Cardiac muscle cell (in vitro differentiated cells and primary cell): ENCODE data around the gene DPAGT1. TPM values are rescaled to one million over a fixed set of nuclear protein-coding genes. Genes with fewer than 3 reads are reported as not detected.

ENCODE experiments used
- DNase-seq, 2 donors: peaks; one replicate each; pipeline versions ENCODE4 v3.0.0 to v3.0.0-alpha.2; 2010 to 2017; ENCODE audit warnings: low read depth in 1 of 2, low spot score in 1 of 2
- H3K27ac ChIP-seq: fragments of 200-600 bp; sonication (generic); 2 replicates; pipeline ENCODE4 v1.5.1; 2016
- H3K27me3 ChIP-seq: fragments of 200-600 bp; sonication (generic); 2 replicates; pipeline ENCODE4 v1.6.0; 2016; ENCODE audit warnings: control low read depth
- H3K36me3 ChIP-seq: fragments of 200-600 bp; sonication (generic); 2 replicates; pipeline ENCODE4 v1.5.1; 2016; ENCODE audit warnings: control low read depth
- H3K4me1 ChIP-seq: fragments of 200-600 bp; sonication (generic); 2 replicates; pipeline ENCODE4 v1.8.1; 2017; ENCODE audit warnings: low read depth, mild to moderate bottlenecking, mixed run types
- H3K4me3 ChIP-seq: fragments of 200-600 bp; sonication (generic); 2 replicates; pipeline ENCODE4 v1.5.1; 2016; ENCODE audit warnings: mild to moderate bottlenecking
- H3K9me3 ChIP-seq: fragments of 200-600 bp; sonication (generic); 2 replicates; pipeline ENCODE4 v1.5.1; 2017; ENCODE audit warnings: low read depth, mild to moderate bottlenecking, control low read depth
- polyA plus RNA-seq: library from polyadenylated mRNA; unstranded; fragments of >200 nt; fragmentation: Nextera tagmentation; extraction: Ambion mirVana; gene quantifications from 2 replicates; pipeline ENCODE4 v1.2.1, GENCODE V29; 2016
- total RNA-seq: library from RNA; depleted of rRNA; stranded (reverse); fragments of >200 nt; gene quantifications from 2 replicates; pipeline ENCODE4 v1.2.3, GENCODE V29; 2016
- TF ChIP-seq, protein P1 (sequence below): IDR thresholded peaks from 2 replicates; pipeline ENCODE4 v1.5.1; 2012; ENCODE audit warnings: low read depth, mild to moderate bottlenecking, low read length

DPAGT1 gene
- total and polyA plus RNA-seq, 2 experiments from 2014 or later, result 36.0 to 57.9 TPM

DNA sequence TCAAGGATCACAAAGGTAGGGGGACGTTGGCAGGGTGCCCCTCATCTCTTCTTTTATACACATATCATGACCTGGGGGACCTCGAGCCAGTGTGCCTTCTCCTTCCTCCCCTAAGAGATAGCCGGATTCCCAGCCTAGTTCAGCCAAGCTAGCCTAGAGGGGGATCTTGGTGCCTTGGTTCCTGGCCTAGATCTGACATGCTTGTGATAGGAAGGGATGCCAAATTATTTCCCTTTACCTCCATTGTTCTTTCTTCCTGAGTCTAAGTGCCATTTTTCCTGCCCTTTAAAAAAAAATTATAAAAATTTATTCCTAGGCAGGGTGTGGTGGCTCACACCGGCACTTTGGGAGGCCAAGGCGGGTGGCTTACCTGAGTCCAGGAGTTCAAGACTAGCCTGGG lies 12.7 kb upstream of the DPAGT1 start:
- Histone ChIP-seq H3K27ac (no peak overlapping the region), H3K4me1 (no peaks in the 10 kb centered on the region), H3K4me3 (no peak overlapping the region), H3K27me3 (no peaks in the 10 kb centered on the region), H3K9me3 (no peaks in the 10 kb centered on the region), H3K36me3 (peaks cover 3% of the 10 kb centered on the region)
- TF ChIP-seq, protein P1, sequence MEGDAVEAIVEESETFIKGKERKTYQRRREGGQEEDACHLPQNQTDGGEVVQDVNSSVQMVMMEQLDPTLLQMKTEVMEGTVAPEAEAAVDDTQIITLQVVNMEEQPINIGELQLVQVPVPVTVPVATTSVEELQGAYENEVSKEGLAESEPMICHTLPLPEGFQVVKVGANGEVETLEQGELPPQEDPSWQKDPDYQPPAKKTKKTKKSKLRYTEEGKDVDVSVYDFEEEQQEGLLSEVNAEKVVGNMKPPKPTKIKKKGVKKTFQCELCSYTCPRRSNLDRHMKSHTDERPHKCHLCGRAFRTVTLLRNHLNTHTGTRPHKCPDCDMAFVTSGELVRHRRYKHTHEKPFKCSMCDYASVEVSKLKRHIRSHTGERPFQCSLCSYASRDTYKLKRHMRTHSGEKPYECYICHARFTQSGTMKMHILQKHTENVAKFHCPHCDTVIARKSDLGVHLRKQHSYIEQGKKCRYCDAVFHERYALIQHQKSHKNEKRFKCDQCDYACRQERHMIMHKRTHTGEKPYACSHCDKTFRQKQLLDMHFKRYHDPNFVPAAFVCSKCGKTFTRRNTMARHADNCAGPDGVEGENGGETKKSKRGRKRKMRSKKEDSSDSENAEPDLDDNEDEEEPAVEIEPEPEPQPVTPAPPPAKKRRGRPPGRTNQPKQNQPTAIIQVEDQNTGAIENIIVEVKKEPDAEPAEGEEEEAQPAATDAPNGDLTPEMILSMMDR, result no peak
- DNase-seq, result no peak

GRCh38 chr11:119113716-119114115 lies 12.1 kb upstream of the DPAGT1 start:
- no peak for DNase-seq
- H3K27me3 ChIP-seq, result no peaks in the 10 kb centered on the region
- H3K4me1 ChIP-seq, result no peaks in the 10 kb centered on the region
- peaks cover 3% of the 10 kb centered on the region for H3K36me3 ChIP-seq
- no peaks in the 10 kb centered on the region for H3K9me3 ChIP-seq
- no peak overlapping the region for H3K27ac ChIP-seq
- no peak overlapping the region for H3K4me3 ChIP-seq
- TF ChIP-seq, protein P1, result no peak

DNA sequence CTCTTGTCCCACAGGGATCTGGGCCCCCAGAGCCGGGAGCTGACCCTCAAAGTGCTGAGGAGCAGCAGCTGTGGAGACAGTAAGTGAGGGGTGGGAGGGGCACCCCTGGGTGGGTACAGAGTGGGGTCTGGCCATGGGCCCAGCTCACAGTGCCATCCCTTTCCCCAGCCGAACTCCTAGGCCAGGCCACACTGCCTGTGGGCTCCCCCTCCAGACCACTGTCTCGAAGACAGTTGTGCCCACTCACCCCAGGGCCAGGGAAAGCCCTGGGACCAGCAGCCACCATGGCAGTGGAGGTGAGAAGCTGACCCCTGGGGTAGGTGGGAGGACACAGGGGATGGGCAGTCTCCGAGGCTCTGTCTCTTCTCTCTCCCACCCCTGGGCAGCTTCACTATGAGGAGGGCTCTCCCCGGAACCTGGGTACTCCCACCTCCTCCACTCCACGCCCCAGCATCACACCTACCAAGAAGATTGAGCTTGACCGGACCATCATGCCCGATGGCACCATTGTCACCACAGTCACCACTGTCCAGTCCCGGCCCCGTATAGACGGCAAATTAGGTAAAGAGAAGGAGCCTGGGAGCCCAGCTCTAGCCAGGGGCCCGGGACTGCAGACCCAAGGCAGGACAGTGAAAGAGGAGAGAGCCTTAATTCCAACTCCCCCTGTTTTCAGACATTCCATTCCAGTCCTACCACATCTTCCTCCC lies 10.8 kb upstream of the DPAGT1 start:
- Histone ChIP-seq H3K4me3 (no peak overlapping the region), H3K36me3 (peaks cover 3% of the 10 kb centered on the region), H3K27ac (no peak overlapping the region), H3K4me1 (no peaks in the 10 kb centered on the region), H3K9me3 (no peaks in the 10 kb centered on the region), H3K27me3 (no peaks in the 10 kb centered on the region)
- no peak for DNase-seq
- TF ChIP-seq, protein P1, result no peak

- no peak overlapping the region for H3K27ac ChIP-seq
- no peak overlapping the region for H3K4me3 ChIP-seq
- no peak for DNase-seq
- peaks cover 2% of the 10 kb centered on the region for H3K4me1 ChIP-seq
- no peaks in the 10 kb centered on the region for H3K9me3 ChIP-seq
- peaks cover 3% of the 10 kb centered on the region for H3K36me3 ChIP-seq
- H3K27me3 ChIP-seq, result no peaks in the 10 kb centered on the region
- TF ChIP-seq, protein P1, result no peak
These were observed 9.8 kb upstream of the DPAGT1 start for GRCh38 chr11:119111361-119111925.

- no peak for DNase-seq
- TF ChIP-seq, protein P1, result no peak
- Histone ChIP-seq H3K27me3 (no peaks in the 10 kb centered on the region), H3K27ac (no peak overlapping the region), H3K9me3 (no peaks in the 10 kb centered on the region), H3K36me3 (peaks cover 2% of the 10 kb centered on the region), H3K4me1 (peaks cover 5% of the 10 kb centered on the region), H3K4me3 (no peak overlapping the region)
These were observed 8.8 kb upstream of the DPAGT1 start for GRCh38 chr11:119110439-119110838.
